CD4-positive, alpha-beta T cell treated with Interleukin-17A for 1 hour (primary cell): ENCODE data around the gene IFIT5.
A peak's percentile ranks its signal among the peaks of the same experiment; 100 is the strongest.
"Not testable (repeated sequence)": the region's sequence is repeated elsewhere in the genome, so short reads cannot be mapped to it uniquely, and the experiment has no call there.

Experiments used
- DNase-seq: peaks from one replicate; pipeline ENCODE4 v3.0.0-alpha.2; 2020

Gene IFIT5

GRCh38 chr10:89414146-89414878 is at the start of gene IFIT5:
Gene IFIT5 (plus strand): TSS chr10:89414568. CDS start chr10:89414799, 231 bp downstream.
- DNase-seq: peak; percentile 79

GRCh38 chr10:89367529-89367928 is 46.8 kb upstream of the IFIT5 start:
- DNase-seq: peak; percentile 56

- DNase-seq: no peak
Measured at GRCh38 chr10:89368129-89368528, 46.2 kb upstream of the IFIT5 start.

GRCh38 chr10:89369156-89370105 is 44.9 kb upstream of the IFIT5 start:
- DNase-seq: peak; percentile 32

GRCh38 chr10:89371079-89371478 is 43.3 kb upstream of the IFIT5 start:
- DNase-seq: no peak

GRCh38 chr10:89371987-89372386 is 42.4 kb upstream of the IFIT5 start:
- no peak for DNase-seq

GRCh38 chr10:89373916-89374711 is 40.3 kb upstream of the IFIT5 start:
- no peak for DNase-seq

GRCh38 chr10:89374713-89375141 is 39.6 kb upstream of the IFIT5 start:
- no peak for DNase-seq

- DNase-seq: no peak
Measured at GRCh38 chr10:89377705-89378637, 36.4 kb upstream of the IFIT5 start, which contains the start of gene IFIT1B. Gene IFIT1B (plus strand): TSS chr10:89378056. CDS start chr10:89378136, 80 bp downstream.

- no peak for DNase-seq
Measured at GRCh38 chr10:89379103-89379502, 35.3 kb upstream of the IFIT5 start.

GRCh38 chr10:89382757-89383156 is 31.6 kb upstream of the IFIT5 start:
- DNase-seq: no peak

GRCh38 chr10:89384474-89385340 is 29.7 kb upstream of the IFIT5 start:
- DNase-seq: no peak

GRCh38 chr10:89388806-89389205 is 25.6 kb upstream of the IFIT5 start:
- DNase-seq: no peak

- peak; percentile 41 for DNase-seq
Measured at GRCh38 chr10:89389254-89389653, 25.1 kb upstream of the IFIT5 start.

- no peak for DNase-seq
Measured at GRCh38 chr10:89390476-89391225, 23.7 kb upstream of the IFIT5 start.

- not testable (repeated sequence) for DNase-seq
Measured at GRCh38 chr10:89391226-89391576, 23.2 kb upstream of the IFIT5 start.

GRCh38 chr10:89391907-89392756 is 22.2 kb upstream of the IFIT5 start, which contains the start of gene IFIT1:
Gene IFIT1 (plus strand): TSS chr10:89392623. CDS start chr10:89392713, 90 bp downstream.
- DNase-seq: peak; percentile 88

GRCh38 chr10:89392974-89393373 is 21.4 kb upstream of the IFIT5 start:
- DNase-seq: no peak

- no peak for DNase-seq
Measured at GRCh38 chr10:89393898-89394297, 20.5 kb upstream of the IFIT5 start.
